H1 (cell line): Measurements from ENCODE around the gene SOBP. TPM values are rescaled to one million over a fixed set of nuclear protein-coding genes. Genes with fewer than 3 reads are reported as not detected.

Experiments used
- CTCF ChIA-PET: fragments of 300-600 bp; sonication (Branson Sonifier 250); formaldehyde crosslinking; loops from one replicate; lab custom pipeline; 2021; ENCODE audit not compliant: partially characterized antibody; lab: Charles Lee
- POLR2A ChIA-PET: fragments of 300-600 bp; sonication (Branson Sonifier 250); formaldehyde crosslinking; loops from one replicate; lab custom pipeline; 2021; ENCODE audit warnings: inconsistent platforms; ENCODE audit not compliant: partially characterized antibody; lab: Charles Lee
- DNase-seq, 2 experiments: peaks; one replicate each; pipeline versions ENCODE4 v3.0.0 to v3.0.0-alpha.2; 2010 to 2022; ENCODE audit warnings: low spot score in 2 of 2, low read depth in 1 of 2, mixed read lengths in 1 of 2
- FAIRE-seq: peaks from 2 replicates; lab custom pipeline; 2011; peaks lifted over from hg19 to GRCh38; lab: Jason Lieb, UNC
- H2AFZ ChIP-seq: 2 replicates; pipeline ENCODE4 v1.8.1; 2012; ENCODE audit warnings: low read length, inconsistent platforms
- H2AK5ac ChIP-seq: 2 replicates; pipeline ENCODE4 v1.6.1; 2013; ENCODE audit warnings: low read depth, low read length
- H2BK120ac ChIP-seq: replicated peaks from 2 replicates; pipeline ENCODE3; 2013; ENCODE audit warnings: low read depth, low read length, inconsistent platforms
- H2BK12ac ChIP-seq: 2 replicates; pipeline ENCODE4 v1.6.1; 2013; ENCODE audit warnings: low read depth, low read length
- H2BK15ac ChIP-seq: 2 replicates; pipeline ENCODE4 v1.6.1; 2013; ENCODE audit warnings: low read length
- H2BK20ac ChIP-seq: 2 replicates; pipeline ENCODE4 v1.6.1; 2013; ENCODE audit warnings: low read length
- H2BK5ac ChIP-seq: 2 replicates; pipeline ENCODE4 v1.6.1; 2013; ENCODE audit warnings: low read depth, low read length
- H3K14ac ChIP-seq: 2 replicates; pipeline ENCODE4 v1.6.1; 2013; ENCODE audit warnings: inconsistent platforms; ENCODE audit not compliant: insufficient read length
- H3K18ac ChIP-seq: 2 replicates; pipeline ENCODE4 v1.6.1; 2013; ENCODE audit warnings: low read length; ENCODE audit errors: extremely low read depth
- H3K23ac ChIP-seq: 2 replicates; pipeline ENCODE4 v1.6.1; 2013; ENCODE audit warnings: inconsistent platforms; ENCODE audit not compliant: insufficient read length
- H3K23me2 ChIP-seq: 2 replicates; pipeline ENCODE4 v1.6.1; 2013; ENCODE audit warnings: low read depth, low read length
- H3K27ac ChIP-seq: 2 replicates; pipeline ENCODE4 v1.6.1; 2011; ENCODE audit warnings: low read depth, low read length, inconsistent platforms
- H3K27me3 ChIP-seq, 4 experiments: replicated peaks in 1 of 4; 1 replicate in 1 of 4; 2 replicates in 3 of 4; pipeline versions ENCODE4 v1.6.1 to v1.8.1; 2011 to 2013; ENCODE audit warnings: low read length in 3 of 4, mild to moderate bottlenecking in 3 of 4, inconsistent platforms in 2 of 4, mixed read lengths in 2 of 4, moderate library complexity in 1 of 4; ENCODE audit not compliant: control insufficient read depth in 3 of 4, insufficient read depth in 3 of 4; ENCODE audit errors: extremely low read depth in 1 of 4
- H3K36me3 ChIP-seq, 4 experiments: 2 replicates each; pipeline versions ENCODE4 v1.6.1 to v1.8.1; 2011 to 2013; ENCODE audit warnings: mild to moderate bottlenecking in 4 of 4, low read length in 3 of 4, moderate library complexity in 2 of 4, control low read depth in 1 of 4, inconsistent platforms in 1 of 4; ENCODE audit not compliant: insufficient read depth in 4 of 4, control insufficient read depth in 2 of 4
- H3K4ac ChIP-seq: replicated peaks from 2 replicates; pipeline ENCODE3; 2013; ENCODE audit warnings: low read length, low read depth, mixed read lengths, inconsistent platforms; ENCODE audit not compliant: insufficient read length
- H3K4me1 ChIP-seq, 4 experiments: replicated peaks in 1 of 4; 1 replicate in 1 of 4; 2 replicates in 3 of 4; pipeline versions ENCODE4 v1.6.1 to v1.8.1; 2011 to 2013; ENCODE audit warnings: low read length in 3 of 4, inconsistent platforms in 2 of 4, mixed read lengths in 1 of 4; ENCODE audit not compliant: insufficient read depth in 4 of 4, control insufficient read depth in 3 of 4
- H3K4me2 ChIP-seq, 2 experiments: 2 replicates each; pipeline versions ENCODE4 v1.6.1 to v1.8.1; 2011 to 2013; ENCODE audit warnings: low read depth in 2 of 2, low read length in 2 of 2, control low read depth in 1 of 2, inconsistent platforms in 1 of 2, mild to moderate bottlenecking in 1 of 2; ENCODE audit not compliant: insufficient read depth in 1 of 2
- H3K4me3 ChIP-seq, 4 experiments: fragments of 200-600, 300-600 bp in 1 of 4; sonication (generic), shearing (Covaris generic), sonication (Bioruptor Twin) in 1 of 4; 2 replicates each; pipeline versions ENCODE4 v1.5.1 to v1.8.1; 2011 to 2016; ENCODE audit warnings: low read length in 4 of 4, low read depth in 3 of 4, control low read depth in 2 of 4, inconsistent platforms in 2 of 4, mild to moderate bottlenecking in 2 of 4, mixed read lengths in 1 of 4, moderate library complexity in 1 of 4; ENCODE audit not compliant: insufficient read depth in 2 of 4; ENCODE audit errors: extremely low read depth in 1 of 4
- H3K56ac ChIP-seq: replicated peaks from 2 replicates; pipeline ENCODE3; 2013; ENCODE audit warnings: low read depth, mild to moderate bottlenecking, mixed read lengths, low read length, inconsistent platforms; ENCODE audit not compliant: insufficient read length
- H3K79me1 ChIP-seq: 2 replicates; pipeline ENCODE4 v1.6.1; 2013; ENCODE audit warnings: low read depth, low read length, control low read depth
- H3K79me2 ChIP-seq, 2 experiments: 2 replicates each; pipeline versions ENCODE4 v1.6.1 to v1.8.1; 2012 to 2013; ENCODE audit warnings: low read length in 2 of 2, mild to moderate bottlenecking in 2 of 2, inconsistent platforms in 1 of 2; ENCODE audit not compliant: insufficient read depth in 2 of 2, control insufficient read depth in 1 of 2
- H3K9ac ChIP-seq, 4 experiments: replicated peaks in 1 of 4; 1 replicate in 1 of 4; 2 replicates in 3 of 4; pipeline versions ENCODE4 v1.6.1 to v1.8.1; 2011 to 2013; ENCODE audit warnings: low read depth in 3 of 4, low read length in 3 of 4, control low read depth in 2 of 4, mild to moderate bottlenecking in 2 of 4, moderate library complexity in 2 of 4, inconsistent platforms in 1 of 4; ENCODE audit errors: extremely low read depth in 1 of 4
- H3K9me3 ChIP-seq, 2 experiments: 2 replicates each; pipeline versions ENCODE4 v1.6.1 to v1.8.1; 2012 to 2013; ENCODE audit warnings: mild to moderate bottlenecking in 2 of 2, moderate library complexity in 2 of 2, control low read depth in 1 of 2, inconsistent platforms in 1 of 2, low read depth in 1 of 2, low read length in 1 of 2, mixed read lengths in 1 of 2; ENCODE audit not compliant: insufficient read depth in 2 of 2
- H4K20me1 ChIP-seq, 2 experiments: replicated peaks in 1 of 2; 2 replicates each; pipeline versions ENCODE3 to v1.8.1; 2011 to 2013; ENCODE audit warnings: inconsistent platforms in 2 of 2, low read length in 2 of 2, mild to moderate bottlenecking in 1 of 2; ENCODE audit not compliant: insufficient read depth in 2 of 2, control insufficient read depth in 1 of 2
- H4K5ac ChIP-seq: 2 replicates; pipeline ENCODE4 v1.6.1; 2013; ENCODE audit warnings: low read length, low read depth, mixed read lengths, inconsistent platforms; ENCODE audit not compliant: insufficient read length
- H4K8ac ChIP-seq: 2 replicates; pipeline ENCODE4 v1.8.0; 2013; ENCODE audit warnings: mild to moderate bottlenecking, moderate library complexity, low read length, inconsistent platforms; ENCODE audit not compliant: insufficient read depth; ENCODE audit errors: extremely low read depth
- H4K91ac ChIP-seq: replicated peaks from 2 replicates; pipeline ENCODE3; 2013; ENCODE audit warnings: low read length, mixed read lengths, inconsistent platforms; ENCODE audit not compliant: insufficient read length
- ASH2L ChIP-seq: fragments of 200-600, 300-600 bp; sonication (generic); IDR thresholded peaks from one replicate; pipeline ENCODE4 v1.7.1; 2017; ENCODE audit warnings: low read length
- BRCA1 ChIP-seq: IDR thresholded peaks from 2 replicates; pipeline ENCODE4 v1.6.1; 2012; ENCODE audit warnings: low read depth, low read length, improper control_type of control experiment
- FOSL1 ChIP-seq: IDR thresholded peaks from 2 replicates; pipeline ENCODE4 v1.6.1; 2011; ENCODE audit warnings: mild to moderate bottlenecking, low read depth, low read length, moderate library complexity; ENCODE audit not compliant: insufficient read depth
- HDAC2 ChIP-seq, 2 experiments: fragments of 300-600 bp in 1 of 2; sonication (generic) in 1 of 2; IDR thresholded peaks; 2 replicates each; pipeline ENCODE4 v1.6.1; 2011 to 2012; ENCODE audit warnings: low read depth in 2 of 2, low read length in 2 of 2, mild to moderate bottlenecking in 2 of 2, moderate library complexity in 2 of 2, borderline replicate concordance in 1 of 2, inconsistent platforms in 1 of 2
- HDAC6 ChIP-seq: IDR thresholded peaks from one replicate; pipeline ENCODE4 v1.7.1; 2012; ENCODE audit warnings: low read depth, mild to moderate bottlenecking, inconsistent platforms, low read length, moderate library complexity
- POLR2AphosphoS5 ChIP-seq: IDR thresholded peaks from 2 replicates; pipeline ENCODE4 v1.6.1; 2011; ENCODE audit warnings: low read depth, low read length
- POU5F1 ChIP-seq: IDR thresholded peaks from 2 replicates; pipeline ENCODE4 v1.6.1; 2011; ENCODE audit warnings: low read depth, mild to moderate bottlenecking, low read length, moderate library complexity
- RBBP5 ChIP-seq: IDR thresholded peaks from 2 replicates; pipeline ENCODE4 v1.7.1; 2012; ENCODE audit warnings: low read depth, mild to moderate bottlenecking, inconsistent platforms, low read length, moderate library complexity, borderline replicate concordance
- RFX5 ChIP-seq: IDR thresholded peaks from 2 replicates; pipeline ENCODE4 v1.6.1; 2011; ENCODE audit warnings: low read depth, low read length, improper control_type of control experiment, borderline replicate concordance
- SIN3A ChIP-seq, 2 experiments: IDR thresholded peaks in 1 of 2; conservative IDR thresholded peaks in 1 of 2; 2 replicates each; pipeline ENCODE4 v1.6.1; 2011 to 2012; ENCODE audit warnings: low read length in 2 of 2, improper control_type of control experiment in 1 of 2, low read depth in 1 of 2, mild to moderate bottlenecking in 1 of 2
- SIRT6 ChIP-seq: IDR thresholded peaks from one replicate; pipeline ENCODE4 v1.7.1; 2012; ENCODE audit warnings: low read length, inconsistent platforms
- SIX5 ChIP-seq: IDR thresholded peaks from 2 replicates; pipeline ENCODE4 v1.6.1; 2011; ENCODE audit warnings: mild to moderate bottlenecking, low read depth, low read length
- TAF7 ChIP-seq: optimal IDR thresholded peaks from 2 replicates; pipeline ENCODE3; 2011; ENCODE audit warnings: low read depth, mild to moderate bottlenecking, inconsistent platforms, low read length, moderate library complexity, borderline replicate concordance
- WGBS, 2 experiments: shearing (Covaris generic) in 1 of 2; methylation state at CpG; one replicate each; pipeline versions ENCODE4 v1.1.6 to v1.1.7; 2013 to 2015; ENCODE audit warnings: low lambda C conversion rate in 2 of 2, mixed read lengths in 2 of 2, inconsistent platforms in 1 of 2, low coverage in 1 of 2, missing lambda C conversion rate in 1 of 2; ENCODE audit not compliant: insufficient replicate concordance in 2 of 2, insufficient coverage in 1 of 2, insufficient read length in 1 of 2; ENCODE audit errors: extremely low coverage in 1 of 2, missing lambda C conversion rate in 1 of 2; 5-methylcytosine and 5-hydroxymethylcytosine counted together
- polyA plus RNA-seq, 7 experiments: library from polyadenylated mRNA; depleted of rRNA in 3 of 7; stranded (reverse) in 5 of 7; unstranded in 2 of 7; fragments of >200 nt in 5 of 7; fragments of 200-250 nt in 2 of 7; gene quantifications; 1 replicate in 5 of 7; 2 replicates in 1 of 7; 4 replicates in 1 of 7; pipeline versions ENCODE4 v1.2.1 to v1.2.3, GENCODE V29; 2011 to 2013; ENCODE audit warnings: missing spikeins in 2 of 7, mixed read lengths in 2 of 7
- total RNA-seq: library from RNA; stranded (reverse); fragmentation: NEBNext Ultra II Directional; extraction: Animal tissue kit (Norgen Biotek cat#: 25700); gene quantifications from 2 replicates; pipeline ENCODE4 v1.2.1, GENCODE V29; 2021

The SOBP gene
- total and polyA plus RNA-seq, 2 of the 8 experiments (the other 6 are each of a cell fraction or from before 2014, with no cell fraction given): 0.45 to 6.2 TPM

DNA sequence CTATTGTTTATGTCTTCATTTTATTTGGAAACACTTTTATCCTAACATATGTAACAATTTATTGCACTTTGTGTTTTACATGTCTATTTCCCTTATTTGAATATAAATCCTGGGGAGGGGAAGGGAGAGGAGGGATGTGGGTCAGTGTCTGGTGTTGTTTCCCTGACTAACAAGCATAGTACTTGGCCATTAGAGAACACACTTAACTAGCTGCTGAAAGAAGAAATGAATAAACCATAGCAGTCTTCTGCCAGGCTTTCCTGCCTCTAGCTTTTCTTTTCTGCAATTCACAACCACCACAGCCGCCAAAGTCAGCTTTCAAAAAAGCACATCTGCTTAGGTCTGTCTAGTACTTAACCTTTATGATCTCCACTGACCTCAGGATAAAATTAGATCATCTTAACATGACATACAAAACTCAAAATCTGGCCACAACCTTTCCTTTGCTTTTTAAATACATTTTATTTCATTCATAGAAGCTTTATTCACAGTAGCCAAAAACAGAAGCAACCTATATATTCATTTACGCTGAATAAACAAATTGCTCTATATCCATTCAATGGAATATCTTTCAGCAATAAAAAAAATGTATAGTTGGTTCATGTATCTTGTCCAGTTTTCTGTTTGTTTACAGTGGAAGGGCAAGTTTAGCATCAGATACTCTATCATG lies 46.8 kb upstream of the SOBP start:
- Histone ChIP-seq H2BK5ac (no peak overlapping the region), H2BK120ac (no peak overlapping the region), H3K23me2 (no peaks in the 10 kb centered on the region), H3K79me2 (peaks cover 0 to 10% of the 10 kb centered on the region in 2 experiments; a peak in 1 of 4 replicates), H3K23ac (no peak overlapping the region), H3K9me3 (peaks cover 12 to 13% of the 10 kb centered on the region in 2 experiments; a peak in 3 of 4 replicates), H4K8ac (no peak overlapping the region), H3K79me1 (peaks cover 5% of the 10 kb centered on the region; the same call in 1 of the 2 replicates), H4K91ac (no peak overlapping the region), H2AK5ac (no peak overlapping the region), H2BK12ac (no peak overlapping the region), H4K5ac (no peak overlapping the region), H2AFZ (no peak overlapping the region), H3K4me3 (no peak overlapping the region), H3K9ac (no peak overlapping the region), H3K18ac (no peak overlapping the region), H3K27ac (no peak overlapping the region), H3K4ac (no peak overlapping the region), H3K4me2 (no peak overlapping the region), H2BK20ac (no peak overlapping the region), H3K4me1 (no peaks in the 10 kb centered on the region), H3K14ac (no peak overlapping the region), H3K27me3 (no peaks in the 10 kb centered on the region), H3K56ac (no peak overlapping the region), H4K20me1 (no peaks in the 10 kb centered on the region), H2BK15ac (no peak overlapping the region), H3K36me3 (no peaks in the 10 kb centered on the region; a peak in 1 of 8 replicates)
- FAIRE-seq (no peak), DNase-seq (no peak)
- ChIA-PET CTCF (interaction anchor here (0.9 to 1.4 kb wide), 3 partner anchors 16 to 212 kb away, joined by 3 to 4 read pairs (median 3); partner anchors contain the start of gene PDSS2), POLR2A (interaction anchor here (2.3 kb wide), 1 partner anchor 16 kb away, joined by 6 read pairs; the partner anchor contains the start of gene PDSS2)
- WGBS, 2 experiments: 93% methylated on average over 2 of the region's 2 CpGs; no CpG with 5 or more reads in 1 of the 2 experiments
- TF ChIP-seq POU5F1 (no peak), BRCA1 (no peak), SIN3A (conservative IDR thresholded peaks at IDR 0.05 in 1 of 2, IDR thresholded peaks at IDR 0.05 in 1 of 2; ENCODE audit: low read depth in 1 of 2, low read length in 2 of 2) (no peak), FOSL1 (no peak), POLR2AphosphoS5 (no peak), RFX5 (no peak), ASH2L (no peak), RBBP5 (no peak), HDAC6 (no peak), SIRT6 (no peak), TAF7 (no peak), HDAC2 (IDR thresholded peaks at IDR 0.05; ENCODE audit: borderline replicate concordance in 1 of 2, low read depth in 2 of 2, low read length in 2 of 2) (no peak), SIX5 (no peak)
